ENCODE results near the gene TMEM121B. TPM values are rescaled to one million over a fixed set of nuclear protein-coding genes. Genes with fewer than 3 reads are reported as not detected.

Gene TMEM121B
- total and polyA plus RNA-seq, 2 of the 13 experiments (the other 11 are each of a cell fraction or from before 2014, with no cell fraction given), result not detected

DNA sequence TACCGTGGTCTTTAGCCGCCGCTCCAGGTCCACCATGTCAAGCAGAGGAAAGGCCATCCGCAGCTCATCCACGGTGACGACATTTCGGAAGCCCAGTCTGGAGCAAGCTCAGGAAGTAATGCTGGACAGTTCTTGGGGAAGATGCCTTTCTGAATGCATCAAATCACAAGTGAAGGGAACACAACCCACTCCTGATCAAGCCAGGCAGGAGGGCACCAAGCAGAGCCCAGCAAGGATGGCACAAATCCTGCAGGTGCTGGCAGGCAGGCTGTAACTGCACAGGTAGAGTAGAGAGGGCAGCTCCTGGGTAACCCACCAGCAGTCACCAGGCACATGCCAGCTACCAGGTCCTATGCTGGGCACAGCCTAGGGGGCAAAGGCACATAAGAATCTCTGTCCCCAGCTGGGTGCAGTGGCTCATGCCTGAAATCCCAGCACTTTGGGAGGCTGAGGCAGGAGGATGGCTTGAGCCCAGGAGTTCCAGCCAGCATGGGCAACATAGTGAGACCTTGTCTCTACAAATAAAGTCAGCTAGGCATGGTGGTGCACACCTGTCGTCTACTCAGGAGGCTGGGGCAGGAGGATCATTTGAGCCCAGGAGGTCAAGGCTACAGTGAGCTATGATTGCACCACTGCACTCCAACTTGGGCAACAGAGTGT is 24.0 kb upstream of the TMEM121B start:
- Histone ChIP-seq H2AFZ (ENCODE audit: low read length) (no peak overlapping the region), H4K20me1 (ENCODE audit: insufficient read depth, low read length) (no peaks in the 10 kb centered on the region), H3K9ac (ENCODE audit: insufficient read depth, low read depth, low read length) (no peak overlapping the region), H3K9me3 (ENCODE audit: low read length) (no peaks in the 10 kb centered on the region), H3K27ac (ENCODE audit: extremely low read length, insufficient read depth, low read length) (no peak overlapping the region), H3K4me1 (ENCODE audit: insufficient read depth, low read length) (no peaks in the 10 kb centered on the region), H3K36me3 (replicated peaks in 1 of 2; ENCODE audit: control insufficient read depth in 1 of 2, insufficient read depth in 2 of 2, low read length in 2 of 2) (no peaks in the 10 kb centered on the region), H3K4me3 (replicated peaks in 1 of 3; ENCODE audit: insufficient read depth in 1 of 3, low read depth in 2 of 3, low read length in 3 of 3) (no peak overlapping the region), H3K79me2 (ENCODE audit: insufficient read depth, low read length) (no peaks in the 10 kb centered on the region), H3K4me2 (ENCODE audit: low read depth, low read length) (no peak overlapping the region), H3K27me3 (ENCODE audit: control insufficient read depth in 1 of 2, insufficient read depth in 2 of 2, low read length in 2 of 2) (peaks cover 0 to 1% of the 10 kb centered on the region in 2 experiments; a peak in 1 of 5 replicates)
- POLR2A ChIA-PET, result no interaction called here
- FAIRE-seq, result no peak
- in situ Hi-C loops (cut with HindIII; ENCODE audit: extremely low pct_ligation_motif_present, low pct_unique_long_range_greater_than_20kb), result no loop called here
- TF ChIP-seq RARG (CRISPR knock-in tag; IDR thresholded peaks at IDR 0.05; ENCODE audit: low read depth) (no peak), AGO2 (optimal IDR thresholded peaks at IDR 0.05; ENCODE audit: low read depth, low read length) (no peak), GPN1 (CRISPR knock-in tag; IDR thresholded peaks at IDR 0.05; ENCODE audit: borderline replicate concordance) (no peak), MTF1 (CRISPR knock-in tag; IDR thresholded peaks at IDR 0.05) (no peak), ZC3H4 (CRISPR knock-in tag; IDR thresholded peaks at IDR 0.05; ENCODE audit: borderline replicate concordance) (no peak), IKZF1 (IDR thresholded peaks at IDR 0.05) (no peak), MED8 (CRISPR knock-in tag; IDR thresholded peaks at IDR 0.05; ENCODE audit: insufficient replicate concordance) (no peak), ZBTB3 (CRISPR knock-in tag; IDR thresholded peaks at IDR 0.05; ENCODE audit: borderline replicate concordance, low read depth) (no peak)
- TF ChIP-seq, protein P1, sequence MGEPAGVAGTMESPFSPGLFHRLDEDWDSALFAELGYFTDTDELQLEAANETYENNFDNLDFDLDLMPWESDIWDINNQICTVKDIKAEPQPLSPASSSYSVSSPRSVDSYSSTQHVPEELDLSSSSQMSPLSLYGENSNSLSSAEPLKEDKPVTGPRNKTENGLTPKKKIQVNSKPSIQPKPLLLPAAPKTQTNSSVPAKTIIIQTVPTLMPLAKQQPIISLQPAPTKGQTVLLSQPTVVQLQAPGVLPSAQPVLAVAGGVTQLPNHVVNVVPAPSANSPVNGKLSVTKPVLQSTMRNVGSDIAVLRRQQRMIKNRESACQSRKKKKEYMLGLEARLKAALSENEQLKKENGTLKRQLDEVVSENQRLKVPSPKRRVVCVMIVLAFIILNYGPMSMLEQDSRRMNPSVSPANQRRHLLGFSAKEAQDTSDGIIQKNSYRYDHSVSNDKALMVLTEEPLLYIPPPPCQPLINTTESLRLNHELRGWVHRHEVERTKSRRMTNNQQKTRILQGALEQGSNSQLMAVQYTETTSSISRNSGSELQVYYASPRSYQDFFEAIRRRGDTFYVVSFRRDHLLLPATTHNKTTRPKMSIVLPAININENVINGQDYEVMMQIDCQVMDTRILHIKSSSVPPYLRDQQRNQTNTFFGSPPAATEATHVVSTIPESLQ (CRISPR knock-in tag; conservative IDR thresholded peaks at IDR 0.05), result no peak
- intact Hi-C loops (cut with micrococcal nuclease; ENCODE audit: unreplicated experiment), result no loop called here
- CTCF ChIA-PET (ENCODE audit: low intra/inter-chr PET ratio, low total read pairs), result no interaction called here
- ATAC-seq, result no peak
- DNase-seq (ENCODE audit: low spot score), result no peak
- WGBS (ENCODE audit: low lambda C conversion rate), result no CpG with 5 or more reads among the region's 8 CpGs
- BruUV-seq (replicated peaks), result no TSS peak
